Epidermal melanocyte (primary cell): ENCODE data around the gene PURB.
"Not testable (repeated sequence)": the region's sequence is repeated elsewhere in the genome, so short reads cannot be mapped to it uniquely, and the experiment has no call there.

Source experiments
- DNase-seq: peaks from one replicate; pipeline ENCODE4 v3.0.0; 2011; ENCODE audit warnings: low spot score; ENCODE audit not compliant: insufficient read length

PURB gene

DNA sequence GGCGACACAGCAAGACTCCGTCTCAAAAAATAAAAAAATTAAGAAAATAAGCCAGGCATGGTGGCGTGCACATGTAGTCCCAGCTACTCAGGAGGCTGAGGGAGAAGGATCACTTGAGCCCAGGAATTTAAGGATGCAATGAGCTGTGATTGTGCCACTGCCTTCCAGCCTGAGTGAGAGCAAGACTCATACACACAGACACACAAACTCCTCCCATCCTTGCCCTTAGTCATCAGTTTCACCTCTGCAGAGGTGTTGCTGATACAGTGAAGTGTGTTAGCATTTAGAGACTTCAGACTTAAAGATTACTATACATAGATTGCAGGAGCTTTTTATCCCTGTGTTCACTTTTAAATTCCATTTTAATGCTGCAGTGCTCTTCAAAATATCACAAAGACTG, 31.9 kb downstream of the PURB start:
- DNase-seq, result no peak

GRCh38 chr7:44852590-44852989, 32.7 kb downstream of the PURB start:
- DNase-seq, result no peak

DNA sequence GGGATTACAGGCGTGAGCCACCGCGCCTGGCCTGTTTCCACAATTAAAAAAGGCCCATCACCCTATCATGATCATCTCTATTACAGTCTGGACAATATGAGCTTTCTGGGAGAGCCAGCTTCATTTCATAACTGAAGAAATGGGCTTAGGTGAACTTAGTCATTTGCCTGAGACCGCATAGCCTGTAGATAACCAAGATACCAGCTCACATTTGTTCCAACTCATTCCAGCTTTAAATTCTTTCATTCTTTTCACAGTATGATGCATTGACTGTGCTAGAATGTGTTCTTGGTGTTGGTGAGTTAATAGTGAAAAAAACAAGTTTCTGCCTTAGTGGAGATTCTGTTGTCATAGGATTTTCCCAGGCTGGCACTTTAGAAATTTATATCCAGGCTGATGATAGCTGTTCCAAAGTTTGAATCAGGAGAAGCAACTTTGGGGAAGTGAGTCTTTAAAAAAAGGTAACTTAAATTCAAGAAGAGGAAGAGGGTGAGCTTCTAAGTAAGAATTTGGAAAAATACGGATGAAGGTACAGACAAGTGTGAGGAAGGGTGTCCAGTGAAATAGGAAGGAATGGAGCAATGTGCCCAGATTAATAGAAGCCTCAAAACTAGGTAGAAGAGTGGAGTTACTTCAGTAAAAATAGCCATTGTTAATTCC, 35.3 kb downstream of the PURB start:
- DNase-seq, result no peak

DNA sequence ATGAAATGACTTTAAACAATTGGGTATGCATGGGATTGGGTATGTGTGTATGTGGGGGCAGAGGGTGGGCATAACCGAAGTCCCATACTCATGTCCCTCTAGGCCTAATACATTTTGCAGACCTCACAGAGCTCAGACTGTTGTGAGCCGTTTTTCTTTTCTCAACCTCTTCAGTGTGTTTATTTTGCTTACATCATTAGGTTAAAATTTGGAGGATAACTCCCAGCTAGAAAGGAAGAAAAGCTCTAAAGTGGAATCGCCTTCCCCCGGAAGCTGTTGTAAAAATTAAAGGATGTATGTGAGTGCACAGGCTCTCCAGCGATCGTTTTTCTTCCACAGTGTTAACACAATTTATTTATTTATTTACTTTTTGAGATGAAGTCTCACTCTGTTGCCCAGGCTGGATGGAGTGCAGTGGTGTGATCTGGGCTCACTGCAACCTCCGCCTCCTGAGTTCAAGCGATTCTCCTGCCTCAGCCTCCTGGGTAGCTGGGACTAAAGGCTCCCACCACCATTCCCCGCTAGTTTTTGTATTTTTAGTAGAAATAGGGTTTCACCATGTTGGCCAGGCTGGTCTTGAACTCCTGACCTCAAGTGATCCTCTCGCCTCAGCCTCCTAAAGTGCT, 36.0 kb downstream of the PURB start:
- no peak for DNase-seq

GRCh38 chr7:44847920-44848634, 37.3 kb downstream of the PURB start, which contains the start of gene H2AZ2:
TSS of gene H2AZ2 (minus strand) at chr7:44848087. CDS start at chr7:44847971, 116 bp downstream.
- DNase-seq, result peak; percentile 97

GRCh38 chr7:44847509-44847919, 37.8 kb downstream of the PURB start:
- DNase-seq, result peak; percentile 82

- no peak for DNase-seq
Measured at GRCh38 chr7:44846816-44847508, 38.4 kb downstream of the PURB start.

- DNase-seq, result not testable (repeated sequence)
Measured at GRCh38 chr7:44846390-44846789, 38.9 kb downstream of the PURB start.

GRCh38 chr7:44845451-44845850, 39.9 kb downstream of the PURB start:
- DNase-seq, result no peak

DNA sequence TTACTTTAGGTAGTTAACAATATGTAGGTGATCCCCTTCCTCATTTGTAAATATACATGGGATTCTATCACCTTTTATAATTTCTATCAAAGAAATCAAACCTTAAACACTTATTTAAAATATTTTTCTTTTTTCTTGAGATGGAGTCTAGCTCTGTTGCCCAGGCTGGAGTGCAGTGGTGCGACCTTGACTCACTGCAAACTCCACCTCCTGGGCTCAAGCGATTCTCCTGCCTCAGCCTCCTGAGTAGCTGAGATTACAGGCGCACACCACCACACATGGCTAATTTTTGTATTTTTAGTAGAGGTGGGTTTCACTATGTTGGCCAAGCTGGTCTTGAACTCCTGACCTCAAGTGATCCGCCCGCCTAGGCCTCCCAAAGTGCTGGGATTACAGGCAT, 41.9 kb downstream of the PURB start:
- DNase-seq, result not testable (repeated sequence)

GRCh38 chr7:44842675-44843074, 42.7 kb downstream of the PURB start:
- not testable (repeated sequence) for DNase-seq

- no peak for DNase-seq
Measured at GRCh38 chr7:44838751-44839150, 46.6 kb downstream of the PURB start.

DNA sequence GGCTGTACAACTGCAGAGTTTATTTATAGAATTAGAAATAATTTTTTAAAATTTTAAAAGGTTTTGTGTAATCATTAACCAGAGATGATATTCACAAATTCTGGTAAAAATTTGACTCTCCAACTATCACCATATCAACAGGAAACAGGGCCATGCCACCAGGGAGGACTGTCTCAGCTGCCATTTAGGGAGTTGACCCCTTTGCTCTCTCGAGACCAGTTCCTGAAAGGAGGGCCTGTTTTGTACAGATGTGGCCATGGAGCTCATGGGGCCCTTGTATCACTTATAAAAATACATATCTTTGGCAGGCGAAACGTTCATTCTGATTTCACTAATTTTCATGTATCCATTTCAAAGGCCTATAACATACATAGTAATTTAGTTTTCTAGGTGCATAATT, 57.8 kb downstream of the PURB start:
- no peak for DNase-seq
